EL (cell line): ENCODE results near the gene SLC7A7.
"Not testable (repeated sequence)": the region's sequence is repeated elsewhere in the genome, so short reads cannot be mapped to it uniquely, and the experiment has no call there.

Source experiments
- DNase-seq: peaks from one replicate; pipeline ENCODE4 v3.0.0-alpha.2; 2016

SLC7A7 gene

GRCh38 chr14:22820731-22821130 lies 5.5 kb upstream of the SLC7A7 start:
- peak; percentile 70 for DNase-seq

- peak; percentile 38 for DNase-seq
Observed at GRCh38 chr14:22819151-22819988, 4.1 kb upstream of the SLC7A7 start.

GRCh38 chr14:22814373-22814772 lies 862 bp downstream of the SLC7A7 start:
- no peak for DNase-seq

GRCh38 chr14:22813145-22813544 lies 2.1 kb downstream of the SLC7A7 start:
- DNase-seq, result no peak

GRCh38 chr14:22812744-22813143 lies 2.5 kb downstream of the SLC7A7 start:
- no peak for DNase-seq

GRCh38 chr14:22811722-22812121 lies 3.5 kb downstream of the SLC7A7 start:
- DNase-seq, result no peak

GRCh38 chr14:22808388-22809209 lies 6.6 kb downstream of the SLC7A7 start:
- no peak for DNase-seq

GRCh38 chr14:22807432-22808087 lies 7.7 kb downstream of the SLC7A7 start:
- DNase-seq, result no peak

- not testable (repeated sequence) for DNase-seq
Observed at GRCh38 chr14:22805235-22805634, 10.0 kb downstream of the SLC7A7 start.

- no peak for DNase-seq
Observed at GRCh38 chr14:22803687-22803974, 11.6 kb downstream of the SLC7A7 start.

- DNase-seq, result no peak
Observed at GRCh38 chr14:22802860-22803686, 12.2 kb downstream of the SLC7A7 start.

GRCh38 chr14:22801716-22802115 lies 13.5 kb downstream of the SLC7A7 start:
- DNase-seq, result no peak

GRCh38 chr14:22800346-22800745 lies 14.9 kb downstream of the SLC7A7 start:
- DNase-seq, result no peak

- no peak for DNase-seq
Observed at GRCh38 chr14:22798528-22798927, 16.7 kb downstream of the SLC7A7 start.

- DNase-seq, result no peak
Observed at GRCh38 chr14:22797017-22797917, 18.0 kb downstream of the SLC7A7 start.

GRCh38 chr14:22796087-22796707 lies 19.0 kb downstream of the SLC7A7 start:
- no peak for DNase-seq

- no peak for DNase-seq
Observed at GRCh38 chr14:22794551-22794951, 20.7 kb downstream of the SLC7A7 start.

GRCh38 chr14:22793976-22794375 lies 21.3 kb downstream of the SLC7A7 start:
- no peak for DNase-seq

GRCh38 chr14:22793550-22793949 lies 21.7 kb downstream of the SLC7A7 start:
- not testable (repeated sequence) for DNase-seq

GRCh38 chr14:22792158-22792557 lies 23.1 kb downstream of the SLC7A7 start:
- DNase-seq, result no peak

- DNase-seq, result peak; percentile 75
Observed at GRCh38 chr14:22791301-22791700, 23.9 kb downstream of the SLC7A7 start.
